T-helper 1 cell treated with Interleukin-12 subunit alpha and Interleukin-12 subunit beta and Interleukin-4 antibody, amounts not matched to agents 30 μg/mL and 1 μg/mL, for 36 hours (primary cell): ENCODE measurements around the gene CHN1.

Experiments used
- H3K27ac Mint-ChIP-seq: one replicate; pipeline ENCODE4 v1.8.0; 2021; ENCODE audit warnings: mild to moderate bottlenecking, mixed read lengths
- H3K27me3 Mint-ChIP-seq: one replicate; pipeline ENCODE4 v1.8.0; 2021; ENCODE audit warnings: low read depth, mixed read lengths
- H3K36me3 Mint-ChIP-seq: one replicate; pipeline ENCODE4 v1.8.0; 2021; ENCODE audit warnings: low read depth, mixed read lengths
- H3K4me1 Mint-ChIP-seq: one replicate; pipeline ENCODE4 v1.8.0; 2021; ENCODE audit warnings: low read depth, mixed read lengths
- H3K4me3 Mint-ChIP-seq: one replicate; pipeline ENCODE4 v1.8.0; 2021; ENCODE audit warnings: mild to moderate bottlenecking, moderate library complexity, mixed read lengths
- H3K9me3 Mint-ChIP-seq: one replicate; pipeline ENCODE4 v1.8.0; 2021; ENCODE audit warnings: mixed read lengths

CHN1 gene

GRCh38 chr2:174902506-174903263 lies 102.5 kb downstream of the CHN1 start:
- Mint-ChIP-seq H3K27ac (no peak overlapping the region), H3K27me3 (no peaks in the 10 kb centered on the region), H3K4me3 (no peak overlapping the region), H3K9me3 (no peaks in the 10 kb centered on the region), H3K4me1 (peaks cover 21% of the 10 kb centered on the region), H3K36me3 (no peaks in the 10 kb centered on the region)

- peak overlapping the region; percentile 75 for H3K27ac Mint-ChIP-seq
- H3K4me3 Mint-ChIP-seq, result peak overlapping the region; percentile 33
- H3K27me3 Mint-ChIP-seq, result no peaks in the 10 kb centered on the region
Observed at GRCh38 chr2:174901075-174901474, 104.1 kb downstream of the CHN1 start.

GRCh38 chr2:174897286-174897685 lies 107.9 kb downstream of the CHN1 start:
- H3K27ac Mint-ChIP-seq, result no peak overlapping the region
- H3K27me3 Mint-ChIP-seq, result peaks cover 3% of the 10 kb centered on the region
- H3K4me1 Mint-ChIP-seq, result peaks cover 11% of the 10 kb centered on the region
- H3K4me3 Mint-ChIP-seq, result no peak overlapping the region
- H3K36me3 Mint-ChIP-seq, result no peaks in the 10 kb centered on the region
- no peaks in the 10 kb centered on the region for H3K9me3 Mint-ChIP-seq

More at GRCh38 chr2:174901075-174901474, 104.1 kb downstream of the CHN1 start:
- H3K4me1 Mint-ChIP-seq, result peaks cover 20% of the 10 kb centered on the region
- H3K9me3 Mint-ChIP-seq, result no peaks in the 10 kb centered on the region
- H3K36me3 Mint-ChIP-seq, result no peaks in the 10 kb centered on the region

- Mint-ChIP-seq H3K27me3 (peaks cover 3% of the 10 kb centered on the region), H3K4me3 (no peak overlapping the region), H3K9me3 (no peaks in the 10 kb centered on the region), H3K36me3 (no peaks in the 10 kb centered on the region), H3K4me1 (no peaks in the 10 kb centered on the region), H3K27ac (no peak overlapping the region)
Observed at GRCh38 chr2:174893018-174893417, 112.2 kb downstream of the CHN1 start.

GRCh38 chr2:174892546-174892945 lies 112.6 kb downstream of the CHN1 start:
- Mint-ChIP-seq H3K27me3 (peaks cover 3% of the 10 kb centered on the region), H3K27ac (no peak overlapping the region), H3K4me3 (no peak overlapping the region), H3K36me3 (no peaks in the 10 kb centered on the region), H3K9me3 (no peaks in the 10 kb centered on the region), H3K4me1 (no peaks in the 10 kb centered on the region)

GRCh38 chr2:174888646-174889271 lies 116.4 kb downstream of the CHN1 start:
- Mint-ChIP-seq H3K4me3 (no peak overlapping the region), H3K27ac (no peak overlapping the region), H3K4me1 (no peaks in the 10 kb centered on the region), H3K9me3 (no peaks in the 10 kb centered on the region), H3K27me3 (no peaks in the 10 kb centered on the region), H3K36me3 (no peaks in the 10 kb centered on the region)

- H3K27me3 Mint-ChIP-seq, result no peaks in the 10 kb centered on the region
- no peaks in the 10 kb centered on the region for H3K9me3 Mint-ChIP-seq
- H3K4me3 Mint-ChIP-seq, result no peak overlapping the region
- no peak overlapping the region for H3K27ac Mint-ChIP-seq
- no peaks in the 10 kb centered on the region for H3K36me3 Mint-ChIP-seq
- no peaks in the 10 kb centered on the region for H3K4me1 Mint-ChIP-seq
Observed at GRCh38 chr2:174888146-174888545, 117.0 kb downstream of the CHN1 start.

- no peaks in the 10 kb centered on the region for H3K36me3 Mint-ChIP-seq
- no peaks in the 10 kb centered on the region for H3K9me3 Mint-ChIP-seq
- H3K27me3 Mint-ChIP-seq, result no peaks in the 10 kb centered on the region
- H3K4me1 Mint-ChIP-seq, result no peaks in the 10 kb centered on the region
- no peak overlapping the region for H3K27ac Mint-ChIP-seq
- H3K4me3 Mint-ChIP-seq, result no peak overlapping the region
Observed at GRCh38 chr2:174882416-174882815, 122.8 kb downstream of the CHN1 start.

GRCh38 chr2:174881678-174882077 lies 123.5 kb downstream of the CHN1 start:
- Mint-ChIP-seq H3K4me1 (no peaks in the 10 kb centered on the region), H3K27ac (no peak overlapping the region), H3K36me3 (no peaks in the 10 kb centered on the region), H3K27me3 (no peaks in the 10 kb centered on the region), H3K9me3 (no peaks in the 10 kb centered on the region), H3K4me3 (no peak overlapping the region)

GRCh38 chr2:174878537-174879147 lies 126.5 kb downstream of the CHN1 start:
- H3K9me3 Mint-ChIP-seq, result no peaks in the 10 kb centered on the region
- H3K27ac Mint-ChIP-seq, result no peak overlapping the region
- no peaks in the 10 kb centered on the region for H3K4me1 Mint-ChIP-seq
- H3K4me3 Mint-ChIP-seq, result no peak overlapping the region
- H3K36me3 Mint-ChIP-seq, result no peaks in the 10 kb centered on the region
- no peaks in the 10 kb centered on the region for H3K27me3 Mint-ChIP-seq

GRCh38 chr2:174877751-174878150 lies 127.4 kb downstream of the CHN1 start:
- H3K4me1 Mint-ChIP-seq, result no peaks in the 10 kb centered on the region
- no peaks in the 10 kb centered on the region for H3K36me3 Mint-ChIP-seq
- no peak overlapping the region for H3K27ac Mint-ChIP-seq
- H3K9me3 Mint-ChIP-seq, result no peaks in the 10 kb centered on the region
- no peak overlapping the region for H3K4me3 Mint-ChIP-seq
- peaks cover 3% of the 10 kb centered on the region for H3K27me3 Mint-ChIP-seq

- Mint-ChIP-seq H3K9me3 (no peaks in the 10 kb centered on the region), H3K27me3 (peaks cover 3% of the 10 kb centered on the region), H3K4me3 (no peak overlapping the region), H3K36me3 (no peaks in the 10 kb centered on the region), H3K4me1 (no peaks in the 10 kb centered on the region), H3K27ac (no peak overlapping the region)
Observed at GRCh38 chr2:174877301-174877700, 127.9 kb downstream of the CHN1 start.

GRCh38 chr2:174874085-174874484 lies 131.1 kb downstream of the CHN1 start:
- Mint-ChIP-seq H3K4me3 (no peak overlapping the region), H3K27ac (no peak overlapping the region), H3K27me3 (peaks cover 3% of the 10 kb centered on the region), H3K36me3 (no peaks in the 10 kb centered on the region), H3K4me1 (no peaks in the 10 kb centered on the region), H3K9me3 (no peaks in the 10 kb centered on the region)

- Mint-ChIP-seq H3K4me3 (no peak overlapping the region), H3K36me3 (no peaks in the 10 kb centered on the region), H3K27me3 (peaks cover 3% of the 10 kb centered on the region), H3K9me3 (no peaks in the 10 kb centered on the region), H3K27ac (no peak overlapping the region), H3K4me1 (no peaks in the 10 kb centered on the region)
Observed at GRCh38 chr2:174873471-174873870, 131.7 kb downstream of the CHN1 start.

- H3K9me3 Mint-ChIP-seq, result no peaks in the 10 kb centered on the region
- H3K27ac Mint-ChIP-seq, result no peak overlapping the region
- no peaks in the 10 kb centered on the region for H3K36me3 Mint-ChIP-seq
- H3K27me3 Mint-ChIP-seq, result peaks cover 6% of the 10 kb centered on the region
- no peaks in the 10 kb centered on the region for H3K4me1 Mint-ChIP-seq
- H3K4me3 Mint-ChIP-seq, result no peak overlapping the region
Observed at GRCh38 chr2:174870787-174871186, 134.4 kb downstream of the CHN1 start.
